Measurements from ENCODE around the gene F7.

Gene F7

DNA sequence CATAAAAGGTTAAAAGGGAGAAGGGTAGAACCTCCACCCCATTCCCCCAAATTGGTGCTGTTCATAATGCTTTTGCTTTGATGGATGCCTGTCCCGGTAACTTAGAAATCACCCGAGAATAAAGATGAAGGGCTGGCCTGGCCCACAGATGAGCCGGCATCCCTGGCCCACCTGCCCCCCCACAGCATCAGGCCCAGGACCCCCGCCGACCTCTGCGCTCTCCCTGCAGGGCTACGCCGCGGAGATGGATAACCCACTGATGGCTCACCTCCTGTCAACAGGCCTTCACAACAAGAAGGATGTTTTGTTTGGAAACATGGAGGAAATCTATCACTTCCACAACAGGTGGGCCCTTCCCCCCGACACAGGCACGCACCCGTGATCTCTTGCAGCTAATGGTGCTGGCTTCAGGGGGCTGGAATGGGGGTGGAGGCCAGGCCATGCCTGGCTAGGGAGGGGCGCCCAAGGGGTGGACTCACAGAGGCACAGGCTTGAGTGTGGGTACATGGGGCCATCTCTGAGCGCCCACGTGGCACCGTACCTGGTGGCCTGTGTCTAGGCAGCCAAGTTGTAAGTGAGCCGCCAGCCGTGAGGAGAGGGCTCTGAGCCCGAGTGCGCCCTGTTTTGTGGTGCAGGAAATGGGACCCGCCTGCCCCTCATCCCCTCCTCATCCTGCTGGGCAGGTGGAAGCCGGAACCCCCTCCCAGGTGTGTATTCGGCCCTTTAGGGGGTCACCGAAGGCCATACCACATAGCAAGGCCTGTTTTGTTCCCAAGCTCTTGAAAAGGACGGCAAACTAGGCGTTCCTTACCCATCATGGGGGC, 23.2 kb upstream of the F7 start:
- no peak for TF ChIP-seq TCF12 (IDR thresholded peaks at IDR 0.05; ENCODE audit: low read depth)
- no peak for TF ChIP-seq EP300 (IDR thresholded peaks at IDR 0.05; ENCODE audit: borderline replicate concordance)
- TF ChIP-seq, protein P1, sequence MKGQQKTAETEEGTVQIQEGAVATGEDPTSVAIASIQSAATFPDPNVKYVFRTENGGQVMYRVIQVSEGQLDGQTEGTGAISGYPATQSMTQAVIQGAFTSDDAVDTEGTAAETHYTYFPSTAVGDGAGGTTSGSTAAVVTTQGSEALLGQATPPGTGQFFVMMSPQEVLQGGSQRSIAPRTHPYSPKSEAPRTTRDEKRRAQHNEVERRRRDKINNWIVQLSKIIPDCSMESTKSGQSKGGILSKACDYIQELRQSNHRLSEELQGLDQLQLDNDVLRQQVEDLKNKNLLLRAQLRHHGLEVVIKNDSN (IDR thresholded peaks at IDR 0.05), result no peak
- TF ChIP-seq, protein P2, sequence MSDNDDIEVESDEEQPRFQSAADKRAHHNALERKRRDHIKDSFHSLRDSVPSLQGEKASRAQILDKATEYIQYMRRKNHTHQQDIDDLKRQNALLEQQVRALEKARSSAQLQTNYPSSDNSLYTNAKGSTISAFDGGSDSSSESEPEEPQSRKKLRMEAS (IDR thresholded peaks at IDR 0.05), result no peak
- no peak for TF ChIP-seq YY1 (IDR thresholded peaks at IDR 0.05; ENCODE audit: low read depth)
- TF ChIP-seq CEBPB (IDR thresholded peaks at IDR 0.05), result no peak
- TF ChIP-seq FOXM1 (IDR thresholded peaks at IDR 0.05; ENCODE audit: borderline replicate concordance, low read depth), result no peak
- TF ChIP-seq EGR1 (IDR thresholded peaks at IDR 0.05), result no peak
- no peak for TF ChIP-seq RAD21 (IDR thresholded peaks at IDR 0.05; ENCODE audit: low read depth)
- no peak for TF ChIP-seq TEAD4 (IDR thresholded peaks at IDR 0.05)
- no peak for TF ChIP-seq TAF1 (IDR thresholded peaks at IDR 0.05; ENCODE audit: low read depth)
- no peak for TF ChIP-seq NFIC (IDR thresholded peaks at IDR 0.05)
- TF ChIP-seq ZBTB7A (IDR thresholded peaks at IDR 0.05; ENCODE audit: low read depth), result no peak
- TF ChIP-seq CREB1 (IDR thresholded peaks at IDR 0.05; ENCODE audit: low read depth), result no peak
- TF ChIP-seq, protein P3, sequence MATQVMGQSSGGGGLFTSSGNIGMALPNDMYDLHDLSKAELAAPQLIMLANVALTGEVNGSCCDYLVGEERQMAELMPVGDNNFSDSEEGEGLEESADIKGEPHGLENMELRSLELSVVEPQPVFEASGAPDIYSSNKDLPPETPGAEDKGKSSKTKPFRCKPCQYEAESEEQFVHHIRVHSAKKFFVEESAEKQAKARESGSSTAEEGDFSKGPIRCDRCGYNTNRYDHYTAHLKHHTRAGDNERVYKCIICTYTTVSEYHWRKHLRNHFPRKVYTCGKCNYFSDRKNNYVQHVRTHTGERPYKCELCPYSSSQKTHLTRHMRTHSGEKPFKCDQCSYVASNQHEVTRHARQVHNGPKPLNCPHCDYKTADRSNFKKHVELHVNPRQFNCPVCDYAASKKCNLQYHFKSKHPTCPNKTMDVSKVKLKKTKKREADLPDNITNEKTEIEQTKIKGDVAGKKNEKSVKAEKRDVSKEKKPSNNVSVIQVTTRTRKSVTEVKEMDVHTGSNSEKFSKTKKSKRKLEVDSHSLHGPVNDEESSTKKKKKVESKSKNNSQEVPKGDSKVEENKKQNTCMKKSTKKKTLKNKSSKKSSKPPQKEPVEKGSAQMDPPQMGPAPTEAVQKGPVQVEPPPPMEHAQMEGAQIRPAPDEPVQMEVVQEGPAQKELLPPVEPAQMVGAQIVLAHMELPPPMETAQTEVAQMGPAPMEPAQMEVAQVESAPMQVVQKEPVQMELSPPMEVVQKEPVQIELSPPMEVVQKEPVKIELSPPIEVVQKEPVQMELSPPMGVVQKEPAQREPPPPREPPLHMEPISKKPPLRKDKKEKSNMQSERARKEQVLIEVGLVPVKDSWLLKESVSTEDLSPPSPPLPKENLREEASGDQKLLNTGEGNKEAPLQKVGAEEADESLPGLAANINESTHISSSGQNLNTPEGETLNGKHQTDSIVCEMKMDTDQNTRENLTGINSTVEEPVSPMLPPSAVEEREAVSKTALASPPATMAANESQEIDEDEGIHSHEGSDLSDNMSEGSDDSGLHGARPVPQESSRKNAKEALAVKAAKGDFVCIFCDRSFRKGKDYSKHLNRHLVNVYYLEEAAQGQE (IDR thresholded peaks at IDR 0.05; ENCODE audit: low read depth), result no peak

DNA sequence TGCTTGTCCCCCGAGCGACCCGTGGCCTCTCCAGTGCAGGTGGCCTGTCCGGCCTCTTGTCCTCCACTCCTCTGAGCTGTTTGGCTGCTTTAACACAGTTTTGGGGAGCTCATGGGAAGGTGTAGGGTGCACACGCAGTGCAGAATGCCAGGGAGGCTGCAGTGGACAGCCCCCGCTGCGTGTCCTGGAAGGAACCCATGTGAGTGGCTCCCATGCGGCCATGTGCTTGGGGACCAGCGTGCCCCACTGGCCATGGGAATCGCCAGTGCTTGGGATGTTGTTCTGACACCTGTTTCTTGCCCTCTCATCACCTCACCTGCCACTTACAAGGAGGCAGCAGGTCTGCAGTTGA, 22.6 kb upstream of the F7 start:
- TF ChIP-seq TCF12 (IDR thresholded peaks at IDR 0.05; ENCODE audit: low read depth) (no peak), CREB1 (IDR thresholded peaks at IDR 0.05; ENCODE audit: low read depth) (no peak), NFIC (IDR thresholded peaks at IDR 0.05) (no peak), YY1 (IDR thresholded peaks at IDR 0.05; ENCODE audit: low read depth) (no peak), EGR1 (IDR thresholded peaks at IDR 0.05) (no peak), RAD21 (IDR thresholded peaks at IDR 0.05; ENCODE audit: low read depth) (no peak), ZBTB7A (IDR thresholded peaks at IDR 0.05; ENCODE audit: low read depth) (no peak), EP300 (IDR thresholded peaks at IDR 0.05; ENCODE audit: borderline replicate concordance) (no peak), TEAD4 (IDR thresholded peaks at IDR 0.05) (no peak), FOXM1 (IDR thresholded peaks at IDR 0.05; ENCODE audit: borderline replicate concordance, low read depth) (no peak), CEBPB (IDR thresholded peaks at IDR 0.05) (no peak), TAF1 (IDR thresholded peaks at IDR 0.05; ENCODE audit: low read depth) (no peak)
- TF ChIP-seq, protein P1 (IDR thresholded peaks at IDR 0.05), result no peak
- TF ChIP-seq, protein P3 (IDR thresholded peaks at IDR 0.05; ENCODE audit: low read depth), result no peak
- TF ChIP-seq, protein P2 (IDR thresholded peaks at IDR 0.05), result no peak

DNA sequence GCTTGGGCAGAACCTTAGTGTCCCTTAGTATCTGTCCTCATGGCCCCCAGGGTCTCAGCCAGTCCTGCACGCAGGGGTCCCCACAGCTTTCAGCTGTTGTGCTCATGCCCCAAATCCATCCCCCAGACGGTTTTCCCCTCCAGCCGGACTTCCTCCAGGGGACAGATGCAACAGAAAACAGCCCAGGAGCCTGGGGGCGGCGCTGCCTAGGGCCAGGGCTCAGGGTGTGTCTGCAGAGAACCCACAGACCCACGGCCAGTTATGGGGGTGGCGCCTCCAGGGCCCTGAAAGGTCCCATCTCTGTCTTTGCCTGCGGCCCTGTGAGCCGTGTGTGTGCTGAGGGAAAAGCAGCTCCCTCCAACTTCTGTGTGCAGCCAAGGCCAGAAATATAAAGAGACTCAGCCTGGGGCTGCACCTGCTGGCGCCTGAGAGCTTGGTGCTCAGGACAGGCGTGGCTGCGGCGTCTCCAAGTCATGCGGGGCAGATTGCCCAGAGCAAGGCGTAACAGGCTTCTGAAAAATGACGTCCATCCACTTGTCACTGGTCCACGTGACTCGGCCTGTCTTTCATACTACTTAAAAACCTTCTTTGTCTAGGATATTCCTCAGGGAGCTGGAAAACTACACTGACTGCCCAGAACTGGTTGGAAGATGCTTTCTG, 22.1 kb upstream of the F7 start:
- TF ChIP-seq YY1 (IDR thresholded peaks at IDR 0.05; ENCODE audit: low read depth) (no peak), RAD21 (IDR thresholded peaks at IDR 0.05; ENCODE audit: low read depth) (no peak)
- TF ChIP-seq, protein P1 (IDR thresholded peaks at IDR 0.05), result peak; percentile 73

DNA sequence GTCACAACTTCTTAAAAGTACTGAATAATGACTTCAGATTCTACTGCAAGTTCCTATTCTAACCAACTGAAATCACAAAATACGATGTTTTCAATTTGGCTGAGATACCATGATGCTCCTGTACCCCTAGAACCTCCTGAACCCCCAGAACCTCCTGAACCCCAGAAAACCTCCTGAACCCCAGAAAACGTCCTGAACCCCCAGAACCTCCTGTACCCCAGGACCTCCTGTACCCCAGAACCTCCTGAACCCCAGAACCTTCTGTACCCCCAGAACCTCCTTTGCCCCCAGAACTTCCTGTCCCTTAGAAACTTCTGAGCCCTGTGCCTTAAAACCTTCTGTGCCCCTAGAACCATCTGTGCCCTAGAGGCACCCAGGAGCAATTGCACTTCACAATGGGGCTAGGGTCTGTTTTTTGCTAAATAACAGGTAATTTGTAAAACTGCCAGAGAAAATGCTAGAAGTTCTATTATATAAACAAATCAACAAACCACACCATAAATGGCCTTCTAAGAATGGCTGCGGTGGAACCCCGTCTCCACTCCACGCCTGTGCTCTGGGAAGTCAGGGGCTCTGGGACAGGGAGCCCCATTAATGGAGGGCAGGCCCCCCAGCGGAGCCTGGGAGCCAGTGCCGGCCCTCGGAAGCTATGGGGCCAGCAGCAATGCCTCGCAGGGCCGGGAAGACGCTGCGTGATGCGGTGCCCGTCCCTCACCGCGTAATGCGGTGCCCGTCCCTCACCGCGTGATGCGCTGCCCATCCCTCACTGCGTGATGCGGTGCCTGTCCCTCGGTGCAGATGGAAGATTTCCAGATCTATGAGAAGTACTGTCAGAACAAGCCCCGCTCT, 21.3 kb upstream of the F7 start:
- TF ChIP-seq CEBPB (IDR thresholded peaks at IDR 0.05) (no peak), FOXM1 (IDR thresholded peaks at IDR 0.05; ENCODE audit: borderline replicate concordance, low read depth) (no peak), TCF12 (IDR thresholded peaks at IDR 0.05; ENCODE audit: low read depth) (no peak), EP300 (IDR thresholded peaks at IDR 0.05; ENCODE audit: borderline replicate concordance) (no peak), ZBTB7A (IDR thresholded peaks at IDR 0.05; ENCODE audit: low read depth) (no peak), NFIC (IDR thresholded peaks at IDR 0.05) (no peak), TAF1 (IDR thresholded peaks at IDR 0.05; ENCODE audit: low read depth) (no peak), EGR1 (IDR thresholded peaks at IDR 0.05) (no peak), YY1 (IDR thresholded peaks at IDR 0.05; ENCODE audit: low read depth) (no peak), CREB1 (IDR thresholded peaks at IDR 0.05; ENCODE audit: low read depth) (no peak), TEAD4 (IDR thresholded peaks at IDR 0.05) (no peak)
- TF ChIP-seq, protein P3 (IDR thresholded peaks at IDR 0.05; ENCODE audit: low read depth), result no peak
- TF ChIP-seq, protein P2 (IDR thresholded peaks at IDR 0.05), result no peak
- TF ChIP-seq, protein P1 (IDR thresholded peaks at IDR 0.05), result no peak

All from Ishikawa (cell line).